ENCODE results near the gene AGFG1.
"Not testable (repeated sequence)": the region's sequence is repeated elsewhere in the genome, so short reads cannot be mapped to it uniquely, and the experiment has no call there.

AGFG1 gene

GRCh38 chr2:227488045-227488444 lies 16.1 kb downstream of the AGFG1 start:
- H3K4me3 ChIP-seq (ENCODE audit: low read depth, low read length), result no peak overlapping the region
- DNase-seq (ENCODE audit: low read depth), result no peak

DNA sequence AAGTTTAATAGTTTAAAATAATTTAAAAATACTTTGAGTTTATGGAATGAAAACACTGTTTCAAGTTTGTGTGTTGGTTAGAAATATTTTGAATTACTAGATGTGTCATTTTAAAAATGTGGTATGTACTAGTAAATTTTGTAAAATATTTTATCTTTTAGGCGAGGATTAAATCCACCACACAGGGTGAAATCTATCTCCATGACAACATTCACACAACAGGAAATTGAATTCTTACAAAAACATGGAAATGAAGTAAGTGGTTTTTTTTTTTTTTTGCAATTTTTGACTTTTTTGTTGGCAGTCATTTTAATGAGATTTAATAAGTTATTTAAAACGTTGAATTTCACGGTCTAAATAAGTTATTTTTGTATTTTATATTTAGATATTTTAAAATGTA lies 19.4 kb downstream of the AGFG1 start:
- H3K4me3 ChIP-seq (ENCODE audit: low read depth, low read length), result no peak overlapping the region
- no peak for DNase-seq (ENCODE audit: low read depth)

DNA sequence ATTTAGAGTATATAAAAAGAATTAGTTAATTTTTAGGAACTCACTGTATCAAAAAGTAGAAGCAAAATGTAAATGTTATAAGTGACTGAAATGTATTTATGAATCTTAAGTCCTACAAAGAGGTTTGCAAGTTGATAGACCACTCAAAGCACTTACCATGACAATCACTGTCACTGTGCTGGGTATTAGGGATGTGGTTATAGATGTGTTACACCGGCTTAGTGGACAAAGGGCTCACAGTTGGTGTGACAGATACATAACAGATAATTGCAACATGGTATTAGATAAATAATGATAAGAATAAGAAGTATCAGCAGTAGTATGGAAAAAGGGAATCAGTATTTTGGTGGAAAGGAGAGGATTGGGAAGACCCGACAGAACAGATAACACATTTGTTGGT lies 21.6 kb downstream of the AGFG1 start:
- no peak for DNase-seq (ENCODE audit: low read depth)
- H3K4me3 ChIP-seq (ENCODE audit: low read depth, low read length), result no peak overlapping the region

GRCh38 chr2:227497158-227497557 lies 25.2 kb downstream of the AGFG1 start:
- no peak for DNase-seq (ENCODE audit: low read depth)
- H3K4me3 ChIP-seq (ENCODE audit: low read depth, low read length), result no peak overlapping the region

GRCh38 chr2:227499627-227500300 lies 27.8 kb downstream of the AGFG1 start:
- no peak for DNase-seq (ENCODE audit: low read depth)
- H3K4me3 ChIP-seq (ENCODE audit: low read depth, low read length), result no peak overlapping the region

GRCh38 chr2:227500301-227500630 lies 28.3 kb downstream of the AGFG1 start:
- DNase-seq (ENCODE audit: low read depth), result no peak
- no peak overlapping the region for H3K4me3 ChIP-seq (ENCODE audit: low read depth, low read length)

DNA sequence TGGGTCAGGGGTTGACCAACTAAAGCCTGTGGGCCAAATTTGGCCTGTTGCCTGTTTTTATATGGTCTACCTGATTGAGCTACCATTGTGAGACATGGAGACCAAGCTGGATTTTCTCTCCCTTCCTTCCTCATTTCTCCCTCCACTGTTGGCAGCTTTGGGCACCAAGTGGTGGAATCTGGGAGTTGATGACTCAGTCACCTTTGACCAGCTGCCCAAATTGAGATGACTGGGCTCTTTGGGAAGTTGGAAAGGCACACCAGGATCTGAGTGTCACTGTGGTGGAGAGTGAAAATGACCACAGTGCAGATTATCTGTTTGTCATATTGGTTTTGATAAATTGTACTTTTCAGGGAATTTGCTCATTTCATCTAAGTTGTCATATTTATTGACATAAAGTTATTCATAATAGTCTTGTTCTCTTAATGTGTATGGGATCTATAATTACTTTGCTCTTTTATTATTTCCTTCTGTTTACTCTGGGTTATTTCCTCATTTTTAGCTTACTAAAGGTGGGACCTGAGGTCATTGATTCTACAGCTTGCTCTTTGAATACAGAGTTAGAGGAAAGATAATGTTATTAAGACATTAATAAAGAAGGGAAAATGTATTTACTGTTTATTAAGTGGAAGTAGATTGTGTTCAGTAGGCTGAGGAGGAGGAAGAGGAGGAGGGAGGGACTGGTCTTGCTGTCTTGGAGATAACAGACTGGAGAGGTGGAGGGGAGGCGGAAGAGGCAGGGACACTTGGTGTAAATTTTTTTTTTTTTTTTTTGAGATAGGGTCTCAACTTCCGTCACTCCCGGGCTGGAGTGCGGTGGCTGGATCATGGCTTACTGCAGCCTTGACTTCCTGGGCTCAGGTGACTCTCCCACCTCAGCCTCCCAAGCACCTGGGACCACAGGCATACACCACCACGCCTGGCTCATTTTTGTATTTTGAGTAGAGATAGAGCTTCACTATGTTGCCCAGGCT lies 31.8 kb downstream of the AGFG1 start:
- no peak for DNase-seq (ENCODE audit: low read depth)
- no peak overlapping the region for H3K4me3 ChIP-seq (ENCODE audit: low read depth, low read length)

DNA sequence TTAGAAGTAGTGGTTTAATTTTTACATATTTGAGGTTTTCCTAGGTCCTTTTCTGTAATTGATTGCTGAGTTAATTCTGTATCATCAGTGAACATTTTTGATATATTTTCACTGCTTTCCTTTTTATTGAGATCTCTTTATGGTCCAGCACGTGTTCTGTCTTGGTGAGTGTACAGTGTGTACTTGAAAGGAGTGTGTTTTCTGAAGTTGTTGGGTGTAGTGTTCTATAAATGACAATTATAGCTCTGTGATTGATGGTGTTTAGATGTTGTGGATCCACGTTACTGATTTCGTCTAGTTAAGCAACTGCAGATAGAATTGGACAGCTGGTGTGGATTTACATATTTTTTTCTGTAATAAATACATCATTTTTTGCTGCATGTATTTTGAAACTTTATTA lies 32.7 kb downstream of the AGFG1 start:
- DNase-seq (ENCODE audit: low read depth), result no peak
- H3K4me3 ChIP-seq (ENCODE audit: low read depth, low read length), result no peak overlapping the region

- DNase-seq (ENCODE audit: low read depth), result no peak
- no peak overlapping the region for H3K4me3 ChIP-seq (ENCODE audit: low read depth, low read length)
These were observed 34.5 kb downstream of the AGFG1 start for GRCh38 chr2:227506456-227506855.

DNA sequence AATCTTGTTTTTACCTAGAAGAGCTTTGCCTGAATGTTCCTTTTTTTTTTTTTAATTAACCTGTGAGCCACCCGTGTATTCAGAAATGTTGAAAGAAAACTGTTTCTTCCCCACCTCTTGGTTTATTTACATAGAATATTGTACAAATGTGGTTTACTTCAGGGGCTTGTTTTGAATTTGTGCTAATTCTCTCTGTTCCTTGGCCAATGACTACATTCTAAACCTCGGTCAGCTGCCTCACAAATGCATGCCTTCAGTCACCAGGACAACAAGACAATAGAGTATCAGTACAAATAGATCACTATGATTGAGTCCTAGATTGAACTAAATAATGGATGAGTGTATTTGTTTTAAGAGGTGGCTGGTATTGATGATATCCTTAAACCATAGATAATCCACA lies 36.0 kb downstream of the AGFG1 start:
- DNase-seq (ENCODE audit: low read depth), result no peak
- no peak overlapping the region for H3K4me3 ChIP-seq (ENCODE audit: low read depth, low read length)

DNA sequence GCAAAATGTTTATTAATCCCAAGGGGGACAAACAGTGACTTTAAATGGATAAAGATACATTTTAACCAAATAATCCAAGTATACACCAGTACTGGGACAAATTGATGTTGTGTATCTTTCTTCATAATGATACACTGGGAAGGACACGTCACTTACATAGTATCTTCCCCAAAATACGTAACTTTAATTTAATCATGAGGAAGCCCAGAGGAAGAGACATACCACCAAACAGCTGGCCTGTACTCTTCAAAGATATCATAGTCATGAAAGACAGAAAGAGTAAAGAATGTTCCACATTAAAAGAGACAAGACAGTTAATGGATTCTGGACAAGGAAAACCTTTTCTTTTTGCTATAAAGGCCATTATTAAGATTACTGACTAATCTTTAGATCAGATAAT lies 37.1 kb downstream of the AGFG1 start:
- no peak overlapping the region for H3K4me3 ChIP-seq (ENCODE audit: low read depth, low read length)
- DNase-seq (ENCODE audit: low read depth), result no peak

DNA sequence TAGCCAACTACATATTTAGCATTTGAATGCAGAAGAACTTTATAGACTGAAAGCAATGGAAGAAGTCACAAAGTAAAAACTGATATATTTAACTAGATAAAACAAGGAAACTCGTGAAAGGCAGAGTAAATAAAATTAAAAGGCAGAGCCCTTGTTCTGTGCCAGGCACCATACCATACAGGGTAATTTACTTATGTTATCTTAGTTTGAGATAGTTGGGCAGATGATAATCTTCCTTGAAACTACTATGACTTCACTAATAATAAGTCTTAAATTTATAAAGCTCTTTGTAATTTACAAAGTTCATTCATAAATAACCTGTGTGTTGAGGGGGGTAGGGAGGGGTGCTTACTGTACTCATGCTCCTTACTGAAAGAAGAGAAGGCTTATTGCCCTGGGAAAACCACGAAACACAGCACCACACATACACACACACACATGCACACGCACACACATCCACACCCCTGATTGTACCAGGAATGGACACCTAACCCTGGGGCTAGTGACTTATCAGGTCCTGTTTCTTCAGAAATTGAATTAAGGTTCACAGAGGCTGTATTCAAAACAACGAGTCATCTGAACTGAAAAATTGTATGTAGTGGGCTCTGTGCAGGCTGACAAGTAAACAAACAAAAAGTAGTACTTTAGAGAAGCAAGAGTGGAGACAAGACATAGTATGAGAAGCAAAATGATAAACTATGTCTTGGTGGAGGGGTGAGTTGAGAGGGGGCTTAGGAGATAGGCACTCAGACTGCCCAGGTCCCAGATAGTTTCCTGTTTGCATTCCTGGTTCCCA lies 38.1 kb downstream of the AGFG1 start:
- no peak overlapping the region for H3K4me3 ChIP-seq (ENCODE audit: low read depth, low read length)
- peak; percentile 41 for DNase-seq (ENCODE audit: low read depth)

GRCh38 chr2:227510620-227510958 lies 38.6 kb downstream of the AGFG1 start:
- no peak overlapping the region for H3K4me3 ChIP-seq (ENCODE audit: low read depth, low read length)
- no peak for DNase-seq (ENCODE audit: low read depth)

DNA sequence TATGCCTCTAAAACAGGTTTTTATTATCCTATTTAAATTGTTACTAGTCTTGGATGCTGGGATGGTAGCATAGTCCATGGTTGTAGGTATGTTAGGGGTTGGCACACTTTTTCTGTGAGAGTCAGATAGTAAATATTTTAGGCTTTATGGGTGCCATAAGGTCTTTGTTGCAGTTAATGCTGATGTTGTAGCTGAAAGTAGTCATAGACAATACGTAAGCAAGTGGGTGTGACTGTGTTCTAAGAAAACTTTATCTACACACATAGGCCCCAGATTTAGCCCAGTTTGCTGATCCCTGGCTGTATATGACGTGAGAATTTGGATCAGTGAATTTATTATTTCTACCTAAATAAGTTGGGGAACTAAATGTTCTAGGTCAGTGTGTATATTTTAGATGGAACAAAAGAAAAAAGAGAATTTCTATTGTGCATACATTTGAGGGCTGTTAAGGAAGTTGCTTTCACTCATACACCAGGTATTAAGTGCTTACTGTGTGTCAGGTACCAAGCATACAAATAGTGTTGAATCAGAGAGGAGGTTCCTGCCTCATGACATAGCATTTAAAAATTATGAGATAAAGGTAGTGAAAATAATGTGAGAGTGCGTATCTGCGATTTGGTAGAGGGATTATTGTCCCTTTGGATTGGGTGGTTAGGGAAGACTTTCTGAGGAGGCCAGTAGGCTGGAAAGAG lies 39.4 kb downstream of the AGFG1 start:
- no peak overlapping the region for H3K4me3 ChIP-seq (ENCODE audit: low read depth, low read length)
- no peak for DNase-seq (ENCODE audit: low read depth)

- no peak for DNase-seq (ENCODE audit: low read depth)
- no peak overlapping the region for H3K4me3 ChIP-seq (ENCODE audit: low read depth, low read length)
These were observed 40.0 kb downstream of the AGFG1 start for GRCh38 chr2:227511955-227512354.

- no peak overlapping the region for H3K4me3 ChIP-seq (ENCODE audit: low read depth, low read length)
- no peak for DNase-seq (ENCODE audit: low read depth)
These were observed 41.2 kb downstream of the AGFG1 start for GRCh38 chr2:227513113-227513512.

DNA sequence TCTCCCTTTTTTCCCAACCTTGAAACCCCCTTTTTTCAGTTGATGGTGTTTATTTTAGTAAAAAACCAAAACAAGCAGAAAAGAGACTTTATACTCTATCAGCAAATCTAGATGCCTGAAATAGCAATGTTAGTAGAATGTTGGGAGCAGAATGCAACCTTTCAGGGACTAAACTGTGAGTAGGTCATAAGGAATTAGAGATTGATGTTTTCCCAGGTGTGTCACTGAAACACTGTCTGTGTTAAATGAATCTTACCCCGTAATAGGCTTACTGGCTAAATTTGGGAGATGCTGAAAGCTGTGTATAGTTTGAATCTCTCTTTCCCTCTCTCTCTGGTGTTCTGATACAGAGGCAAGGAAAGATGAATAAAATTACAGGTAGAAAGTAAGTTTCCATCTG lies 43.8 kb downstream of the AGFG1 start:
- H3K4me3 ChIP-seq (ENCODE audit: low read depth, low read length), result no peak overlapping the region
- no peak for DNase-seq (ENCODE audit: low read depth)

GRCh38 chr2:227517724-227518123 lies 45.8 kb downstream of the AGFG1 start:
- H3K4me3 ChIP-seq (ENCODE audit: low read depth, low read length), result no peak overlapping the region
- DNase-seq (ENCODE audit: low read depth), result no peak

GRCh38 chr2:227518278-227518865 lies 46.4 kb downstream of the AGFG1 start:
- not testable (repeated sequence) for H3K4me3 ChIP-seq (ENCODE audit: low read depth, low read length)
- DNase-seq (ENCODE audit: low read depth), result peak; percentile 8

Measured in skeletal muscle cell (primary cell).